T-helper 2 cell treated with Interferon-gamma antibody and Interleukin-4, amounts not matched to agents 100 ng/mL and 5 ng/mL, for 36 hours (primary cell): Measurements from ENCODE around the gene ANKRD24. TPM values are rescaled to one million over a fixed set of nuclear protein-coding genes. Genes with fewer than 3 reads are reported as not detected.
"Not testable (repeated sequence)": the region's sequence is repeated elsewhere in the genome, so short reads cannot be mapped to it uniquely, and the experiment has no call there.

Experiments
- intact Hi-C: fragments of 100-400 bp; cut with micrococcal nuclease; formaldehyde crosslinking; loops from one replicate; pipeline ENCODE4 v1.15.1; 2023
- total RNA-seq: library from RNA; stranded (reverse); gene quantifications from 2 replicates; pipeline ENCODE4 v1.2.3, GENCODE V29; 2022

ANKRD24 gene
- total RNA-seq: 0.43 and 0.52 TPM in 2 replicates

GRCh38 chr19:4182084-4182810 lies at the start of gene ANKRD24, which contains the start of gene SIRT6:
Gene ANKRD24, plus strand, starts transcription at chr19:4182689. Its CDS starts 3,737 bp downstream, at chr19:4186426.
Gene SIRT6, minus strand, starts transcription at chr19:4182563. Its CDS starts 24 bp downstream, at chr19:4182539.
- intact Hi-C loops: loop anchor here (5.0 kb wide), 1 partner anchor 115 kb away; the partner anchor contains the start of gene ZBTB7A

GRCh38 chr19:4134351-4134750 lies 48.1 kb upstream of the ANKRD24 start:
- intact Hi-C loops: no loop called here

DNA sequence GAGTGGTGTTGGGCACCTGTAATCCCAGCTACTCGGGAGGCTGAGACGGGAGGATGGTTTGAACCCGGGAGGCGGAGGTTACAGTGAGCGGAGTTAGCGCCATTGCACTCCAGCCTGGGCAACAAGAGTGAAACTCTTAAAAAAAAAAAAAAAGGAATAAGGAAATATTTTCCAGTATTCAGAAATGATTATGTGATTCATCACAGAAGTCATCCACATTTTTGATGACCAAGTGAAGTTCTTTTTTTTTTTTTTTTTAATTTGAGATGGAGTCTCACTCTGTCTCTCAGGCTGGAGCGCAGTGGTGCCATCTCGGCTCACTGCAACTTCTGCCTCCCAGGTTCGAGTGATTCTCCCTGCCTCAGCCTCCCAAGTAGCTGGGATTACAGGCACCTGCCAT lies 47.1 kb upstream of the ANKRD24 start:
- intact Hi-C loops: loop anchor here (5.0 kb wide), 1 partner anchor 48 kb away; no protein-coding TSS in a partner anchor

DNA sequence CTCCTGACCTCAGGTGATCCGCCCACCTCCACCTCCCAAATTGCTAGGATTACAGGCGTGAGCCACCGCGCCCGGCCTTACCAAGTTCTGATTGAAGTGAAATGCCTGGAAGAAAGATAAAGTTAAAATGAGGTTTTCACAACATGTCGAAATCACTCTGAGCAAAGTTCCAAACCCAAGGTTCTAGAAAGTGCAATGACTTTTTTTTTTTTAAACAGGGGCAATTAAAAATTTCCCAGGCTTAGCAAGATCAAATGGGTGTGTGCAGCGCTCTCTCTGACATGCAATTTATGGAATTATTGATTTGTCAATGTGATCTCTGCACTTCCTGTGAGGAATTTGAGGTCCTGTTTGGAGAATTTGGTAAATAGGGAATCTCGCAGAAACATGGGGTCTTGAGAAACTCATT lies 45.8 kb upstream of the ANKRD24 start:
- intact Hi-C loops: loop anchor here (5.0 kb wide), 1 partner anchor 49 kb away; no protein-coding TSS in a partner anchor

GRCh38 chr19:4138445-4138844 lies 44.0 kb upstream of the ANKRD24 start:
- intact Hi-C loops: loop anchor here (5.0 kb wide), 1 partner anchor 51 kb away; no protein-coding TSS in a partner anchor

- intact Hi-C loops: loop anchor here (1.0 to 5.0 kb wide), 2 partner anchors 52 to 153 kb away; no protein-coding TSS in a partner anchor
Measured at GRCh38 chr19:4139614-4140236, 42.8 kb upstream of the ANKRD24 start.

- intact Hi-C loops: no loop called here
Measured at GRCh38 chr19:4140237-4140711, 42.2 kb upstream of the ANKRD24 start.

- intact Hi-C loops: not testable (repeated sequence)
Measured at GRCh38 chr19:4142916-4143315, 39.6 kb upstream of the ANKRD24 start.

DNA sequence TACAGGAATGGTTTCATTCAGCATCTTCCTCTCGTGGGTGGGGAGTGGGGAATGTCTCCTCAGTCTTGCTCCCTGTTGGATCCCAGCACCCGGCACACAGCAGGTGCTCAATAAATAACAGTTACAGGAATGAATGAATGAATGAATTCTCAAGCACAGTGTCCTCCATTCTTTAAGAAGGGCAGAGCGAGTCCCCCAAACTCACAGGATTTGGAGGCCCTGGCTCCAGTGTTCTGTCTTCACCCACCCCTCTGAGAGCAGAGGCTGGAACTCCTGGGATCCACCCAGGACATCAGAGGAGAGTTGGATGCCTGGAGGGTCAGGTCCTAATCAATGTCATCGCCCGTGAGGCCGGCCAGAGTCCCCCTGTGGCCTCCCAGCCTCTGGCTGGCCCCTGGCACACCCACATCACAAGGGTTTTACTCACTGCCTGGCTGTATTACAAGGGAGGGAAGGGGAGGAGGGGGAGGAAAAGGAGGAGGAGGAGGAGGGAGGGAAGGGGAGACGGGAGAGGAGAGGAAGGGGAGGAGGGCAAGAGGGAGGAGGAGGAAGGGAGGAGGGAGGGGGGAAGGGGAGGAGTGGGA lies 37.7 kb upstream of the ANKRD24 start:
- intact Hi-C loops: no loop called here

DNA sequence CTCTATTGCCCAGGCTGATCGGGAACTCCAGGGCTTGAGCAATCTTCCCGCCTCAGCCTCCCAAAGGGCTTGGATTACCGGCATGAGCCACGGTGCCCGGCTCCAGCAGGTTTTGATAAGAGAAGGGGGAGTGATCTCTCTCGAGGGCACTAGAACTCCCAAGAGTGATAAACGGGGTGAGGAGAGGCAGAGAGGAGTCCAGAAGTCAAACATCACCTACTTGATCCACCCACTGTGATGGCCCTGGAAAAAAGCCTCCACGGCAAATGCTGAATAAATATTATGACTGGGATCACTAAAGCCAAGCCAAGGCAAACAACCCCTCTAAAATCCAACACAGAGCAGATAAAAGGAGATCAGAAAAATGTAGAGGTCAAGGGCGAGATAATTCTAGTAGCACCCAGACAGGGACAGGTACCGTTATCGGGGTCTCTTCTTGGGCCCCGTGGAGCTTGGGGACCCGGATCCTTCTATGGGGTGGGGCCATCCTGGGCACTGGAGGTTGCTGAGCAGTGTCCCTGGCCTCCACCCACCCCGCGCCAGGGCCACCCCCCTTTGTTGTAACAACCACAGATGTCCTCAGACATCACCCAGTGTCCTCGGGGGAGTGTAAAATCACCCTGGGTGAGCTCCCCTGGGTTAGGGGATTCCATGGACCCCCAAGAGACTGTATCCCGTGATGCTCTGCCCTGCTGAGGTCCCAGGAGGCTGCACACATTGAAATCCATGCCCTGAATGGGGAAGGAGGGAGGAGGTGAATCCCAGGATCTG lies 32.8 kb upstream of the ANKRD24 start:
- intact Hi-C loops: no loop called here

DNA sequence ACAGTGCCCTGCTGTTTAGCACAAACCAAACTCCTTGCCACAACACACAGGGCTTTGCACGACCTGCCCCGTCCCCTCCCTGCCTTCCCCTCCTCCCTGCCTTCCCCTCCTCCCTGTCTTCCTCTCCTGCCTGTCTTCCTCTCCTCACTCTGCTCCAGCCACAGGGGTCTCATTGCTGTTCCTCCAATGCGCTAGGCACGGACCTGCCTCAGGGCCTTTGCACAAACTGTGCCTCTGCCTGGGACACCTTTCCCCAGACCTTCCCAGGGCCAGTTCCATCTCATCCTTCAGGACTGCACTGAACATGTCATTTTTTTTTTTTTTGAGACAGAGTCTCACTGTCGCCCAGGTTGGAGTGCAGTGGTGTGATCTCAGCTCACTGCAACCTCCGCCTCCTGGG lies 30.9 kb upstream of the ANKRD24 start:
- intact Hi-C loops: no loop called here

DNA sequence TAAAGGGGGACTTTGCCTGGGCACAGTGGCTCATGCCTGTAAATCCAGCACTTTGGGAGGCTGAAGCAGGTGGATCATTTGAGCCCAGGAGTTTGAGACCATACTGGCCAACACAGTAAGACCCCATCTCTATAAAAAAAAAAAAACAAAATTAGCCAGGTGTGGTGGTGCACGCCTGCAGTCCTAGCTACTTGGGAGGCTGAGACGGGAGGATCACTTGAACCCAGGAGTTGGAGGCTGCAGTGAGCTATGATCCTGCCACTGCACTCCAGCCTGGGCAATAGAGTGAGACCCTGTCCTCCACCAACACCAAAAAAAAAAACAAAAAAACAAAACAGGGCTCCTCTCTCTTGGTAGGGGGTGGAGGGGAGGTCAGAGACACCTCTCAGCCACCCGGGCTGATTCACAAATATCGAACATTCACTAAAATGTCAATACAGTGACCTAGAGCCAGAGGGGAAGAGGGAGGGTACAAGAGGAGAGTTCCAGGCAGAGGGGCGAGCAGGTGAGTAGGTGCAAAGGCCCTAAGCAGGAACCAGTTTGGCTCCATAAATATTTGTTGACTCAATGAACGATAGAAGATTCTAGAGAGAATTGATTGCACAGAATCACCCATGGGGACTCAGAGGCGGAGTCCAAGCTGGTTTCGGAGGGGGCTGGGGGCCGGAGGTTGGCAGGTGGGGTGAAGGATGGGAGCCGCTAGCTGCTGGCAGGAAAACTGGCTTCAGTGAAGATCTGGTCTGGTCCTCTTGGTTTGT lies 30.1 kb upstream of the ANKRD24 start:
- intact Hi-C loops: no loop called here

DNA sequence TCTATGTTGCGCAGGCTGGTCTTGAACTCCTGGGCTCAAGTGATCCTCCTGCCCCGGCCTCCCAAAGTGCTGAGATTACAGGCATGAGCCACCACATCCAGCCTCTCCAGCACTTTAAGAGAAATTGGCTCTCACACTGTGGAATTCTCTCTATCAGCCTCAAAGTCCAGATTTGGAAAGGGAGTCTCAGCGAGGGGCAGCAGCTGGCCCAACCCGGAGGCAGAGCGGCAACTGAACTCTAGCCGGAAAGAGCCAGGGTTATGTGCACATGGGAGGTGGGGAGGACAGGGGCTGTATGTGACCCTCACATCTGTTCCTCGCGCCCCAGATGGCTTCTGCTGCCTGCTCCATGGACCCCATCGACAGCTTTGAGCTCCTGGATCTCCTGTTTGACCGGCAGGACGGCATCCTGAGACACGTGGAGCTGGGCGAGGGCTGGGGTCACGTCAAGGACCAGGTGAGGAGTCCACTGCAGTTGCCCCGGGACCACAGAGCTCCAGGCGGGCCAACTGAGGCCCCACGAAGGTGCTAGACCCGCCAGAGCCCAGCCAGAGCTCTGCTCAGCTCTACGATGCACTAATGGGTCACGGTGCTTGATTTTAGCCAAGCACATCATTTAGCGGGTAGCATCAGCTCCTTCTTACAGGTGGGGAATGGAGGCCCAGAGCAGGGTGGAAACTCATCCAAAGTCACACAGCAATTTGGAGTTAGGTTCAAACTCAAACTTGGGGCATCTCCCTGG lies 27.7 kb upstream of the ANKRD24 start:
- intact Hi-C loops: no loop called here

GRCh38 chr19:4157164-4157563 lies 25.3 kb upstream of the ANKRD24 start:
- intact Hi-C loops: no loop called here

- intact Hi-C loops: not testable (repeated sequence)
Measured at GRCh38 chr19:4157971-4158370, 24.5 kb upstream of the ANKRD24 start.

DNA sequence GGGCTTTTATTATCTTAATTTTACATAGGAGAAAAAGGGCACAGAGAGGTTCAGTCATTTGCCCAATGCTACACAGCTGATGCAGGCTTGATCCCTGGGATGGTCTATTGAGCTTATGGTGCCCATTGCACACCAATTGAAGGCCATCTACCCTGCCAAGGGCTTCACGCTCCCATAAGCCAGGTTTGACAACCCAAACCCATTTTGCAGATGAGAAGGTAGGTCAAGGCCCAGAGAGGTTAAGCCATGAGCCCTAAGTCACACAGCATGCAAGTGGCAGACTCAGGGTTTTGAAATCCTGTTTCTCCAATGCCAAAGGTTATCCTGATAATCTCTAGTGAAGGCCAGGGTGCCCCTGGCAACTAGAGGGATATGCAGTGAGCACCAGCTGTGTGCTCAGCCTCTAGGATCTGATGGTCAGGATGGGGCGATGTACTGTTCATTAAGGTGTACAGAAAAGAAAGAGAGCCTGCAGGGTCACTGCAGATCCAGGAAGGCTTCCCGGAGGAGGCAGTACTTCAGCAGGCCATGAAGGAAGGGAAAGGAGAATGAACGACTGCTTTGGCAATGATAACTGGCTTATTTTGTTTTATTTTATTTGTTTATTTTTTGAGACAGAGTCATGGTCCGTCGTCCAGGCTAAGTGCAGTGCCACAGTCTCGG lies 20.9 kb upstream of the ANKRD24 start:
- intact Hi-C loops: no loop called here

DNA sequence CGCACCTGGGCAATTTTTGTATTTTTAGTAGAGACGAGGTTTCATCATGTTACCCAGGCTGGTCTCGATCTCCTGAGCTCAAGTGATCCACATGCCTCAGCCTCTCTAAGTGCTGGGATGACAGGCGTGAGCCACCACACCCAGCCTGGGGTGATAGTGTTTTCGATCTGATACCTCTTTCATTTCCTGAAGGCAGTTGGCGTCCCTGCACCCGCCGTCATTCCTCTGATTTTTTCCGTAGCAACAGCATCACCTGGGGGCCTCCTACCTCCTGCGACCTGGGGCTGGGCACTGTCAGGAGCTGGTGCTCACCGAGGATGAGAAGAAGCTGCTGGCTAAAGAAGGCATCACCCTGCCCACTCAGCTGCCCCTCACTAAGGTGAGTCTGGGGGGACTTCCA lies 18.2 kb upstream of the ANKRD24 start:
- intact Hi-C loops: no loop called here

DNA sequence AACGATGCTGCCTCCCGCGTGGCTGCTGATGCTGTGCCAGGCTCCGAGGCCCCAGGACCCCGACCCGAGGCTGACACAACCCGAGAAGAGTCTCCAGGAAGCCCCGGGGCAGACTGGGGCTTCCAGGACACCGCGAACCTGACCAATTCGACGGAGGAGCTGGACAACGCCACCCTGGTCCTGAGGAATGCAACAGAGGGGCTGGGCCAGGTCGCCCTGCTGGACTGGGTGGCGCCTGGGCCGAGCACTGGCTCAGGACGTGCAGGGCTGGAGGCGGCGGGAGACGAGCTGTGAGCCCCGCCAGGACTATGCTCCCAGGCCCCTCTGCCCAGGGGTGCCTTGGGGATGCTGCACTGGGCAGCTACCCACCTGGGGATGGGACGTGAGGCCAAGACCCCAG lies 10.8 kb upstream of the ANKRD24 start:
- intact Hi-C loops: no loop called here

GRCh38 chr19:4172861-4173473 lies 9.5 kb upstream of the ANKRD24 start:
- intact Hi-C loops: no loop called here
